ENCODE data around the gene RBMS3.
"Not testable (repeated sequence)": the region's sequence is repeated elsewhere in the genome, so short reads cannot be mapped to it uniquely, and the experiment has no call there.

Gene RBMS3

GRCh38 chr3:29345516-29346300 lies 64.8 kb downstream of the RBMS3 start:
- no peak for DNase-seq

GRCh38 chr3:29346828-29347227 lies 66.0 kb downstream of the RBMS3 start:
- no peak for DNase-seq

GRCh38 chr3:29347412-29347811 lies 66.5 kb downstream of the RBMS3 start:
- no peak for DNase-seq

- DNase-seq: no peak
Measured at GRCh38 chr3:29348316-29348715, 67.4 kb downstream of the RBMS3 start.

- DNase-seq: no peak
Measured at GRCh38 chr3:29349049-29349448, 68.2 kb downstream of the RBMS3 start.

GRCh38 chr3:29353807-29354206 lies 72.9 kb downstream of the RBMS3 start:
- no peak for DNase-seq

- DNase-seq: no peak
Measured at GRCh38 chr3:29354894-29355293, 74.0 kb downstream of the RBMS3 start.

- no peak for DNase-seq
Measured at GRCh38 chr3:29356062-29356461, 75.2 kb downstream of the RBMS3 start.

GRCh38 chr3:29360289-29360688 lies 79.4 kb downstream of the RBMS3 start:
- not testable (repeated sequence) for DNase-seq

- no peak for DNase-seq
Measured at GRCh38 chr3:29363110-29363509, 82.2 kb downstream of the RBMS3 start.

GRCh38 chr3:29370021-29370420 lies 89.2 kb downstream of the RBMS3 start:
- no peak for DNase-seq

- no peak for DNase-seq
Measured at GRCh38 chr3:29370476-29371420, 89.9 kb downstream of the RBMS3 start.

- no peak for DNase-seq
Measured at GRCh38 chr3:29373131-29373680, 92.3 kb downstream of the RBMS3 start.

GRCh38 chr3:29374226-29374625 lies 93.4 kb downstream of the RBMS3 start:
- no peak for DNase-seq

- no peak for DNase-seq
Measured at GRCh38 chr3:29379097-29379496, 98.2 kb downstream of the RBMS3 start.

GRCh38 chr3:29381595-29381994 lies 100.7 kb downstream of the RBMS3 start:
- DNase-seq: no peak

GRCh38 chr3:29382409-29382808 lies 101.5 kb downstream of the RBMS3 start:
- DNase-seq: no peak

- DNase-seq: no peak
Measured at GRCh38 chr3:29382845-29383244, 102.0 kb downstream of the RBMS3 start.

GRCh38 chr3:29384640-29385039 lies 103.8 kb downstream of the RBMS3 start:
- DNase-seq: no peak

- DNase-seq: no peak
Measured at GRCh38 chr3:29385046-29385830, 104.4 kb downstream of the RBMS3 start.

GRCh38 chr3:29389362-29389761 lies 108.5 kb downstream of the RBMS3 start:
- DNase-seq: no peak

GRCh38 chr3:29392625-29393388 lies 111.9 kb downstream of the RBMS3 start:
- no peak for DNase-seq

All from activated effector memory CD4-positive, alpha-beta T cell treated with anti-CD3 and anti-CD28 coated beads, Interleukin-2, amount 50 U/mL, for 16 hours (primary cell).